Lower leg skin (tissue), 3 donors: ENCODE measurements around the gene DGCR2.
"Not testable (repeated sequence)": the region's sequence is repeated elsewhere in the genome, so short reads cannot be mapped to it uniquely, and the experiment has no call there.

Source experiments
- CTCF ChIP-seq, 3 donors: fragments of 450-650 bp; IDR thresholded peaks; one replicate each; pipeline ENCODE4 v1.5.1; 2016; ENCODE audit warnings: antibody characterized with exemption in 3 of 3, mild to moderate bottlenecking in 3 of 3, moderate library complexity in 2 of 3
- POLR2A ChIP-seq, 2 donors: fragments of 450-650 bp; IDR thresholded peaks; one replicate each; pipeline ENCODE4 v1.6.1; 2016 to 2017; ENCODE audit warnings: antibody characterized with exemption in 2 of 2, mild to moderate bottlenecking in 1 of 2, moderate library complexity in 1 of 2

DNA sequence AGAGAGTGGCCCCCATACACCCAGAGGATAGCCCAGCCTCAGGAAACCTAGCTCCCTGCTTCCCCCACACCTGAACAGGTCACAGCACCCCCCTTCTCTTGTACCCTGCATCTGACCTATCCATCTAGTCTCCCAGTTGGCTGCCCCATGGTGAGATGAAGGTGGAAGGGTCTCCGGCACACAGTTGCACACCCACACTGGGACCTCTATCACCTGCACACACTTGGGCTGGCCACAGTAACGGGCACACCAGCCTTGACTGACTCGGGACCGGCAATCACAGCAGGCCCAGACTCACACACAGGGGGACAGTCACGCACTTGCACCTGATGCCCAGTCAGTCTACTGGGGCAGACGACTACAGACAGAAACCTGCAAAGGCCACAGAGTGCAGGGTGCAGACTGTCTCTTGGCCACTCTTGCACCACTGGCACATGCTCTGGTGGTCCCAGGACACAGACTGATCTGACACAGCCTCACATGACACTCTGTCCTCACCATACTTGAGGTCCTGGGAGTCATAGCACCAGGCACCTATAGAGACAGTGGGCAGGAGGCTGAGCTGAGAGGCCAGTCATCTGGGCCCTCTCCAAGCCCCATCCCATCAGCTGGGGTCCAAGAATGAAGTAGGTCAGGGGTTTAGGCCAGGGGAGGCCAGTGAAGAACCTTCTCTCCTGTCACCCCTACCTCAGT lies 88.0 kb downstream of the DGCR2 start:
- TF ChIP-seq CTCF, POLR2A (IDR thresholded peaks at IDR 0.05): not testable (repeated sequence)
